ENCODE measurements around the gene SPIRE1. TPM values are rescaled to one million over a fixed set of nuclear protein-coding genes. Genes with fewer than 3 reads are reported as not detected.

SPIRE1 gene
- total RNA-seq, 4 donors from 2014 or later = 1.9 to 25.3 (median 13.4) TPM

DNA sequence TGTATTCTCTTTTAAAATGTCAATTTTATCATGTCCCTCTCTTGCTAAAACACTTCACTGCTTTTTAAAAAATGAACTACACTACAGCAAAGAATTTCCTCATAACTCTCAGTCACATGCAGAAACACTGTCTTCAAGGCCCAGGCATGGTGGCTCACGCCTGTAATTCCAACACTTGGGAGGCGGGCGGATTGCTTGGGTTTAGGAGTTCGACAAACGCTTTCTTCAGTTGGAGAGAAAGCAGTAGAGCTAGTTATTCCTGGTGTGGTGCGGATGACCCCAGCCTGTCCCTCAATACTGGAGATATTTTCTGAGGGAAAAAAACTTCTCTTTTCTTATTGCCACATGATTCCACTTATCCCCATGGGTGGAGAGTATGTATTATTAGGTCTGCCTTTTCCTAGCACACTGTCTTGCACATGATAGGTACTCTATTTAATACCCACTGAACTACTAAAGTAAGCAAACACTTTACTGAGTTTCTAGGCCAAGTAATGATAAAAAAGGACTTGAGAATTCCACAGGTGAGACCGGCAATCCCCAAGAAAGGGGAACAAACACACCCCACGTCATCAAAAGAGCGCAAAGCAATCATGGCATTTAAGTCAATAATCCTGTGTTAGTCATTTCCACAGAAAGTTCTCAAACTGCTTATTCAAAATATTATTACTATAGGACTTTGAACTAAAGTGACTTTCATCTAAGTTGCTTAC, 77.1 kb downstream of the SPIRE1 start:
- Histone ChIP-seq H3K4me1 (no peaks in the 10 kb centered on the region), H3K4me3 (no peak overlapping the region), H3K27me3 (no peaks in the 10 kb centered on the region), H3K9me3 (no peaks in the 10 kb centered on the region), H3K36me3 (no peaks in the 10 kb centered on the region), H3K27ac (no peak overlapping the region)
- TF ChIP-seq, protein P1, sequence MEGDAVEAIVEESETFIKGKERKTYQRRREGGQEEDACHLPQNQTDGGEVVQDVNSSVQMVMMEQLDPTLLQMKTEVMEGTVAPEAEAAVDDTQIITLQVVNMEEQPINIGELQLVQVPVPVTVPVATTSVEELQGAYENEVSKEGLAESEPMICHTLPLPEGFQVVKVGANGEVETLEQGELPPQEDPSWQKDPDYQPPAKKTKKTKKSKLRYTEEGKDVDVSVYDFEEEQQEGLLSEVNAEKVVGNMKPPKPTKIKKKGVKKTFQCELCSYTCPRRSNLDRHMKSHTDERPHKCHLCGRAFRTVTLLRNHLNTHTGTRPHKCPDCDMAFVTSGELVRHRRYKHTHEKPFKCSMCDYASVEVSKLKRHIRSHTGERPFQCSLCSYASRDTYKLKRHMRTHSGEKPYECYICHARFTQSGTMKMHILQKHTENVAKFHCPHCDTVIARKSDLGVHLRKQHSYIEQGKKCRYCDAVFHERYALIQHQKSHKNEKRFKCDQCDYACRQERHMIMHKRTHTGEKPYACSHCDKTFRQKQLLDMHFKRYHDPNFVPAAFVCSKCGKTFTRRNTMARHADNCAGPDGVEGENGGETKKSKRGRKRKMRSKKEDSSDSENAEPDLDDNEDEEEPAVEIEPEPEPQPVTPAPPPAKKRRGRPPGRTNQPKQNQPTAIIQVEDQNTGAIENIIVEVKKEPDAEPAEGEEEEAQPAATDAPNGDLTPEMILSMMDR (IDR thresholded peaks at IDR 0.05) = no peak
- no peak for TF ChIP-seq POLR2A (IDR thresholded peaks at IDR 0.05)
- intact Hi-C loops (cut with DNase I) = no loop called here
- DNase-seq = no peak
- 89 to 93% methylated on average over 9 of the region's 9 CpGs for WGBS, 2 donors

DNA sequence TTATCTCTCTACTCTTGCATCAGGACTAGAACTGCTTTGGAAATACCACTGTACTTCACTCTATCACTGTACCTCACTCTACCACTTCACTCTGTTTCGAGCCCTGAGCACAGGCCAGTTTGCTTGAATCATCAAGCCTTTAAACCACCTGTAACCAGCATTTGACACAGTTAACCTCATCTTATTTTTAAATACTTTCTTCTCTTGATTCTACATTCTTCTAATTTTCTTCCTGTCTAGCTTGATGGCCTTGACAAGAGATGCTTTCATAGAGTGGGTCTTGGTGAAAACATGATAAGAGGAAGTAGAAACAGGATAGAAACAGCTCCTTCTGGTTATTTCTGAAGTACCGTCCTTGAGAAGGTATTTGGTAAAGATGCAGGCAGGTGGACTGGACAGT, 78.1 kb downstream of the SPIRE1 start:
- Histone ChIP-seq H3K27me3 (no peaks in the 10 kb centered on the region), H3K27ac (no peak overlapping the region), H3K4me1 (no peaks in the 10 kb centered on the region), H3K9me3 (no peaks in the 10 kb centered on the region), H3K36me3 (no peaks in the 10 kb centered on the region), H3K4me3 (no peak overlapping the region)
- DNase-seq = no peak
- WGBS, 2 donors = 38 to 86% methylated on average over 2 of the region's 2 CpGs
- intact Hi-C loops (cut with DNase I) = no loop called here
- no peak for TF ChIP-seq POLR2A (IDR thresholded peaks at IDR 0.05)
- TF ChIP-seq, protein P1 (IDR thresholded peaks at IDR 0.05) = no peak

DNA sequence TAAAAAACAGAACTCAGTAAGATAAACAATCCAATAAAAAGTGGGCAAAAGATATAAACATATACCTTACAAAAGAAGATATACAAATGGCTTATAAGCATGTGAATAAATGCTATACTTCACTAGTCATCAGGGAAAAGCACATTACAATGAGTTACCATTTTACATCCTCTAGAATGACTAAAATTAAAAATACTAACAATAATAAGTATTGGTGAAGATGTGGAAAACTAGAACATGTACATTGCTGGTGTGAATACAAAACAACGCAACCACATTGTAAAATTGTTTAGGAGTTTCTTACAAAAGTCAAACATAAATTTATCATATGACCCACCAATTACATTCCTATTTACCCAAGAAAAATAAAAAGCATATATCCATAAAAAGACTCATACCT, 80.1 kb downstream of the SPIRE1 start:
- Histone ChIP-seq H3K9me3 (no peaks in the 10 kb centered on the region), H3K27ac (no peak overlapping the region), H3K4me1 (no peaks in the 10 kb centered on the region), H3K27me3 (no peaks in the 10 kb centered on the region), H3K36me3 (no peaks in the 10 kb centered on the region), H3K4me3 (no peak overlapping the region)
- DNase-seq = no peak
- intact Hi-C loops (cut with DNase I) = no loop called here
- WGBS, 2 donors = 97 to 100% methylated on average over 1 of the region's 1 CpG
- TF ChIP-seq, protein P1 (IDR thresholded peaks at IDR 0.05) = no peak
- TF ChIP-seq POLR2A (IDR thresholded peaks at IDR 0.05) = no peak

GRCh38 chr18:12574494-12575185, 83.3 kb downstream of the SPIRE1 start:
- DNase-seq = no peak

DNA sequence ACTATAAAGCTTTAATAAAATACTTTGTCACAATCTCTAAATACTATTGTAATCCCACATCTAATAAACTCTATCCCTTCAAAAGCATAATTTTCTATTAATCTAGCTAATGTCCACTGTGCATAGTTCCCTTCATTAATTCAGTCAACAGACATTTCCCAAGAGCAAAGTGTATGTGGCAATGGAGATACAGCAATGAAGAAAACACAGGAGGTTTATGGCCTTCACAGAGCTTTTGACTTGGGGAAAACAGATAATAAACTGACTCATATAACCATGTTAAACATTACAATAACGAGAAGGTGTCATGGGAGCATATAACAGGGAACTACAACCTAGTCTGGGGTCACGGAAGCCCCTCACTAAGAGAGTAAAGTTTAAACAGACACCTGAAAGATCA, 86.3 kb downstream of the SPIRE1 start:
- intact Hi-C loops (cut with DNase I) = no loop called here
- no peak for TF ChIP-seq POLR2A (IDR thresholded peaks at IDR 0.05)
- TF ChIP-seq, protein P1 (IDR thresholded peaks at IDR 0.05) = no peak
- 83 to 94% methylated on average over 2 of the region's 2 CpGs for WGBS, 2 donors

More at GRCh38 chr18:12574494-12575185, 83.3 kb downstream of the SPIRE1 start:
- Histone ChIP-seq H3K4me1 (no peaks in the 10 kb centered on the region), H3K36me3 (no peaks in the 10 kb centered on the region), H3K27ac (no peak overlapping the region), H3K9me3 (no peaks in the 10 kb centered on the region), H3K27me3 (no peaks in the 10 kb centered on the region), H3K4me3 (no peak overlapping the region)
- intact Hi-C loops (cut with DNase I) = no loop called here
- 71 to 74% methylated on average over 2 of the region's 2 CpGs for WGBS, 2 donors
- TF ChIP-seq, protein P1 (IDR thresholded peaks at IDR 0.05) = no peak
- no peak for TF ChIP-seq POLR2A (IDR thresholded peaks at IDR 0.05)

More for the DNA sequence above, 86.3 kb downstream of the SPIRE1 start:
- no peak for DNase-seq
- Histone ChIP-seq H3K27me3 (no peaks in the 10 kb centered on the region), H3K4me3 (no peak overlapping the region), H3K36me3 (no peaks in the 10 kb centered on the region), H3K4me1 (no peaks in the 10 kb centered on the region), H3K9me3 (no peaks in the 10 kb centered on the region), H3K27ac (no peak overlapping the region)

Measured in esophagus squamous epithelium (tissue), 5 donors.